Caki2 (cell line): ENCODE results near the gene ZAR1L. TPM values are rescaled to one million over a fixed set of nuclear protein-coding genes. Genes with fewer than 3 reads are reported as not detected.

Source experiments
- DNase-seq: peaks from one replicate; pipeline ENCODE4 v3.0.0-alpha.2; 2015; ENCODE audit warnings: low read depth
- in situ Hi-C: cut with HindIII; loops from 2 replicates; pipeline ENCODE4 v1.10.0; 2016; ENCODE audit warnings: low sequenced_read_pairs, low pct_unique_long_range_greater_than_20kb, mixed read lengths
- total RNA-seq: library from RNA; depleted of rRNA; stranded (reverse); fragments of >200 nt; shearing (Covaris generic); gene quantifications from 2 replicates; pipeline ENCODE4 v1.2.3, GENCODE V29; 2014; ENCODE audit warnings: low replicate concordance

The ZAR1L gene
- total RNA-seq, 1 experiment from 2014 or later, result not detected

DNA sequence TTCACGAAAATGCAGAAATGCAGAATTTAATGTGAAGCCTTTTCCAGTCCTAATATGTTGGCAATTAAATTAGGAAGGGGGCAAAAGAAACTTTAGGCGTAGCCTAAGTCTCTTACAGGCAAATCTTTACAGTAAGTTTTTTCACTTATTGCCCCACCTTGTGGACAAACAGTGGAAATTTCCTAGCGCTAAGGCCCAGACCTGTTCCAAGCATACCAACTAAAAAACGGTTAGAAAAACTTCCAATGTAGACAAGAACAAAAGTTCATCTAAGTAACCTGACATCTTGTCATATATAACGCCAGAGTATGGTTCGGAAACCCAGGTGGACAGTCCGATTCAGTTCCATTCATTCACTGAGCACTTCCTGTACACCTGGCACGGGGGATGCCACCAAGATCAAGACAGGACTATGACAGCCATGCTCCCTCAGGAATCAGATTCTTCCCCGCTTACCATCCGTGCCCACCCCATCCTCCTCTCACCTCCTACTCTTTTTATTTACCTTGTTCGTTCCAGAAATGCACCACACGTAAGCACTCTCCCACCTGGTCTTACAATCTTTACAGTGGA lies 4.9 kb downstream of the ZAR1L start:
- DNase-seq, result peak; percentile 25
- in situ Hi-C loops, result no loop called here

DNA sequence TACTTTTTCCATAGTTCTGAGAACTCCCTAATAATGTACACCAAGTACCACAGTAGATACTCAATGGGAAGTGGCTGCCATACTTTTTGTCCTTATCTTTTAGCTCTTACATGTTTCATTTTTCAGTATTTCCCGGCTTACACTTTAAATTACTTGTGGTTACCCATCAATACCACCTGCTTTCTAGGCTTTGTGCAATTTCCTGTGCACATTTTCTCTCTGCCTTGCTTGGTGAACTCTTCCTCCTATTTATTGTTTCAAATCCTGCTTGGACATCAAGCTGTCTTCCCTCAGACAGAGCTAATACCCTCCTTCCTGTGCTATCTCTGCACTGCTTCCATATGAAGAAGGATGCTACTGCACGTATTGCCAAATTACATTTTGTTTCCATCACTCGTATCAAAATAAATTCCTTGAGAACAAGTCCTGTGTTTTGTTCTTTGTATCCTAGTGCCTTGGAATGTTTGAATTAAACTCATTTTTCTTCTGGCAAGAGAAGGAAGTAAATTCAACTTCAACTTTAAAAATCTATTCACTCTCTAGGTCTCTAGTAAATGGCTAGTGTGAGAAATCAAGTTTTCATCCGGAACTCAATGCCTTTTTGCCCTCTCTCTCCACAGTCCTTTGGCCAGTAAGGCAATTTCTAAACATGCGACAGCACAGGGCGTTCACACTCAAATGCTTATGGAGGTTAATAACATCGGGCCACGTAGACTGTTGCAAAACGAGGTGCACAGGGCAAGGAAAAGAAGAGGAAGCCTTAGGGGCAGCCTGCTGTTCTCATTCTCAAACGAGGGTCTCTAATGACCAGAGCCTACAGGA lies 5.6 kb downstream of the ZAR1L start:
- DNase-seq, result peak; percentile 2
- in situ Hi-C loops, result no loop called here

DNA sequence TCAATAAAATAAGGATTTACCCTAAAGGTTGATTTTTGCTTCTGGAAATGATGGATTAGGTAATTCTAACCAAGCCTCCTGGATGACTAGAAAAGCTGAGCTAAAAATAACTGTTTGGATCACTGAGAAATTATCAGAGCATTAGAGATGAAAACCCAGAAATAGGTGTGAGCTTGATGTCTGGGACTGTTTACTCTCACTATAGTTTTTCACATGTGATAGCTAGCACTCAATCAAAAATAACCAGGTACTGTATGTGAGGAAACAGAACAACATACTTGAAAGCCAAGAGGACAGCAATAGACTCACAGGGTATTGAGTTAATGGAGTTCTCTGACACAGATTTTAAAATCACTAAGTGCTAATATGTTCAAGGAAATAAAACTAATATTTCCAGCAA lies 9.5 kb downstream of the ZAR1L start:
- in situ Hi-C loops, result no loop called here

DNA sequence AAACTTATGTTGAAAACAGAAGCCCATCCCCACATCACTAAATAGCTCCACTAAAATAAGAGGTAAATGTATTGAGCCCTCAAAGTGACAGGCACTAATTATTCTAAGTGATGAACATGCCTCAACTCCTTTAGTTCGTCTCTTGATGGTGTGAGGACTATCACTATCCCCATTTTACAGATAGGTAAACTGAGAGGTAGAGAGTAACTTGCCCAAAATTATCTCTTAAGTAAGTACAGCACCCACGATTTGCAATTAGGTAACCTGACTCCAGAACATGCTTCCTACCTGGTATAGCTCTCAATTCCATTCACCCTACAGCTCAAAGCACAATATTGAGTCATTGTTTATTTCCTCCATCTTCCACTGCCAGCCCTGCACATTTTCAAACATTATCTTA lies 12.7 kb downstream of the ZAR1L start:
- no peak for DNase-seq
- in situ Hi-C loops, result no loop called here

More for the DNA sequence above, 9.5 kb downstream of the ZAR1L start:
- DNase-seq, result no peak

DNA sequence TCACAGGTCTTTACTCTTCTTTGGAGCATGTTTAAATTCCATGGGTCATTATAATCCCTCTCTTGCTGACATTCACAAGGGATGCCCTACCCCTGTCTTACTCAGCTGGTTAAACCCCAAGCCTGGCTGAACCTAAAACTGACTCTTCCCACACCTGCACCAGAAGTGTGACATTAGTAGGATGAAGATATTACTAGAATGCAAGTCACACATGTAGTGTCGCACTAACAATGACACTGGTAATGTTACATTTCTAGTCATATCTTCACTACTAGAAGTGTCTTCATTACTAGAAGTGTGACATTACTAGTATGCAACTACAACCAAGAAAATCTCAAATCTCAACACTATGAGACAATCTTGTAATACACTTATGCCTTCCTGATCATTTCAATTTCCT lies 14.2 kb downstream of the ZAR1L start:
- in situ Hi-C loops, result no loop called here
- DNase-seq, result no peak

DNA sequence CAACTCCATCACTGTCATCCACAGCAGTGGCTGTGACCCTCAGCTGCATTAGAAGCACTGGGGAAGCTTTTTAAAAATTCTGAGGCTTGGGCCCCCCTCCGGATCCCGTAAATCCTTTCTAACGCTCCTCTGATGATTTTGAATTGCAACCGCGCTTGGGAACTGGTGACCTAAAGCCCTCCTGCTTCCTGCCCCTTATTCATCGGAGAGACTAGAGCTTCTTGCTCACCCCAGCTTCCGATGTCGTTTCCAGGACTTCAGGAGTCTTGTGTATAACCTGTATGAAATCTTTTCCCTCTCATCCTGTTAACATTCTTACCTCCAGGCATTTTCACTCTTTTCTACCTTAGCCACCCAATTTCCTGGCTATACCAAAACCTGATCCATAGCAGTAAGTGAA lies 14.8 kb downstream of the ZAR1L start:
- no peak for DNase-seq
- in situ Hi-C loops, result no loop called here

DNA sequence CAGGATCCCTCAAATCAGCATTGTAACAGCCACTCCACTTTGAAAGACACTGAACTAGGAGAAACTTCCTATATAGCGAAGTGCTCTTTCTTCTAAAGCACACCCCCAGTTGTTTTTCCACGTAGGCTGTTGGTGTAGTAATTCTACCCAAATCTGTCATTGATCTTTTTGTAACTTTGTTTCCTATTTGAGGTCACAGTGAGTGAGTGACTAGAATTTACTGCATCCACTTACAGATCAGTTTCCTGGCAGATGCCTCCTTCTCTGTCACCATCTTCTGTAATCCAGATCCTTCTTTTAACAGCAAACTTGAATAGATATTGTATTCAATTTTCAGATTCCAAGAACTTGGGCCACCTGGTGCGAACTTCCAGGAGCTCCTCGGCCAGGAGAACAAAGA lies 15.3 kb downstream of the ZAR1L start:
- in situ Hi-C loops, result no loop called here
- DNase-seq, result no peak

DNA sequence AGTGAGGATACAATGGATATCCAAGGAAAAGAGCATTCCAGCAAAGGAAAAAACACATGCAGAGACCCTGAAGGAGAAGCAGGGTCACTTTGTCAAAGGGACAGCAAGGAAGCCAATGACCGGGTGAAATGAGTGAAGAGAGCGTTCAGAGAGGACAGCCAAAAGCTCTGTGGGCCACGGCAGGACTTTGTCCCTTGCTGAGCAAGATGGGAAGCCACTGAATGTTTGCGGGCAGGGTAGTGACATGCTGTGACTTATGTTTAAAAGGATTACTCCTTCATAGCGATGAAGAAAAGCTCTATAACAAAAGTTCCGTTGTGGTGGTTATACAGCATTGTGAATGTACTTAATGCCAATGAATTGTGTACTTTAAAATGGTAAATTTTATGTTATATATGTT lies 16.5 kb downstream of the ZAR1L start:
- no peak for DNase-seq
- in situ Hi-C loops, result no loop called here

DNA sequence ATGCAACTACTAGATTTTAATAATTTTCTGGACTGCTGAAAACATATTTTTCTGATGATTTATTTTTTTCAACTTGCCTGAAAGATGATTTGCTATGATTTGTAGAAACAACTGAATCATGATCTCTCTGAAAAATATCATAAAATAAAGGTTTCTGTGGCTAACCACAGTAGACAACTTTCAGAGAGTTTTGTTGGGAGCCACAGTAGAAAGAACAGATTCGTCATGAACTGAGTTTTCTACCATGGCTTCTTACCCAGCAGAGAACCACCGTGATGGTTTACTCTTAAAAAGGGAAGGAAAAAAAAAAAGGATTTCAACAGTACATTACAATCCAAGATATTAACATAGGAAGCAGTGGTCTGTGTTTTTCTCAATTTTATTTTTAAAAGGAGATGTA lies 18.0 kb downstream of the ZAR1L start:
- in situ Hi-C loops, result no loop called here
- no peak for DNase-seq

DNA sequence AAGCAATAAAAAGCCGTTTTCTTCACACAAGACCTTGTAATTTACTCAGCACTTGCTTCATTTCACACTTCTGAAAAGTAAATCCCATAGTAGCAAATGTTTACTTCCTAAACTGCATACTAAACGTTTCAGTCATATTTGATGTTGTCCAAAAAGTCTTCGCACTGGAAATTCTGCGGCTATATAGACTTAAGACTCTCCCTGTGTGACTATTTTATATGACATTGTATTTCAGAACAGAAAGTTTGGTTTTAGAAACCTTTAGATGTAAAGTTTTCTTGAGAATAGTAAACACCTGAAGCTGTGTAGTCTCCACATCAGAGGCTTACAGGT lies 29.6 kb downstream of the ZAR1L start:
- no peak for DNase-seq
- in situ Hi-C loops, result no loop called here

DNA sequence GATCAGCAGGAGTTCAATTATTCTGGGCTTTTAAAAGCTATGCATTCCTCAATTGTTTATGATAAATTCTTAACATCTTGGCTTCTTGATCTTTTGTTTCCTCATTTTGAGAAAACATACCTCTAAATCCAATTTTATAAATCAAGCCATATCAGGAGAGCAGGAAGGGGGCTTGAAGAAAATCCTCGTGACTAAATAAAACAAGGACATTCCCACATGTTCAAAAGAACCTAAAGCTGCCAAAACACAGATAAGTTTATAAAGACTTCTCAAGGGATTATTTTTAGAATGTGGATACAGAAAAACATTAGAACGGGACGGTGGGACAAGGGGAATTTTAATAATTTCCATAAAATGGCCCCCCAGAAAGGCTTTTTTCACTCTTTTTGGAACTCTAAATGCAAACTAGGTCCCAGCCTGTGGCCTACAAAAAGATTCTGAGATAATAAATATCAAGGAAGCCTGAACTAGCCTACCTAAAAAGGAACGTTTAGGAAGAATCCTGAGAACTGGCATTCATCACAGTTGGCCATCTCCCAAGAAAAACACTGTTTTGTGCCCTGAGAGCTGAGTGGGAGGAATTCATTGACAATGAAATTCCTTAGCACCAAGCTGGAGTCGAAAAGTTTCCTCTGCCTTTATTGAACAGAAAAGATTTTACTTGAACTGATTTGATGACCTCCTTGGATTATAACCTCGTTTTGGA lies 30.1 kb downstream of the ZAR1L start:
- in situ Hi-C loops, result no loop called here
- DNase-seq, result peak; percentile 53

DNA sequence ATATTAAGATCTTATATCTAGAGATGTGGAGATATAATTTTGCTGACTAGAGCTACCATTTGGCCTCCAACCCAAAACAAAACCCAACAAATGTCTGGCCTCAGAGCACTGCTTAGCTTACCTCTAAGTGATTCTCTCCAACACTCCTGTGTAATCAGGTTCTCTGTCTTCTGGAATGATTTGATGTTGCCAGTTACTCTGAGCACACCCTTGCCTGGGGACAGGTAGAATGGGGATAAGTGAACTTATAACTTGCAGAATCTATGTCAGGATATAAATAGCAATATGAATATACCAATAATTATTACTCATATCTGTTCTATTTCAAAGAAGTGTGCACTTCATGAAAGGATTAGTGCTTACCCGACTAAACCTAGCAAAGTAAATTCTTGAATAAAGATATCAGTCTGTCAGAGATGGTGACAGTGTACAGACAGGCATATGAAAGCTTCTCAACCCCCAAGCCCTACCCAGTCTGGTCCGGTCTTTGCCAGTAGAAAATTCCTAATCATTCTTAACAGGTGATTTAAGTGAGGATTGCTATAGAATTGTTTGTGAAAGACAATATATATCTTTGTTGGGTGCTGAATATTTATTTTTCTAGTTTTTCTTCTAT lies 33.0 kb downstream of the ZAR1L start:
- in situ Hi-C loops, result no loop called here
- DNase-seq, result no peak

DNA sequence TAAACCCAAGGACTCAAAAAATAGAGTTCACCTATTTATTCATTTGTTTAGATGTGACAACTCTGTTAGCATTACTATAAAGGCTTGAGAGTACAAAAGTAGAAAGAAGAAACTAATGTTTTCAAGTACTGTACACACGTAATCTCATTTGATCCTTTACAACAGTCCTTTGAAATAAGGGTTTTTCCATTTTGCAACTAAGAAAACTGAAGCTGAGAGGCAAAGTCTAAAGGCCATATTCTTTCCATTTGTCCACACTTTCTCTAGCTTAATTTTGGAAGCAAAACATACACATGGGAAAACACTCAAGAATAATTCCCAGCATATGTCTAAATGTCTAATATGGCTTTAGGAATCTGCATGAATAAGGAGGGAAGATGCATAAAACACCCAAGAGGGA lies 34.1 kb downstream of the ZAR1L start:
- in situ Hi-C loops, result no loop called here
- DNase-seq, result no peak

DNA sequence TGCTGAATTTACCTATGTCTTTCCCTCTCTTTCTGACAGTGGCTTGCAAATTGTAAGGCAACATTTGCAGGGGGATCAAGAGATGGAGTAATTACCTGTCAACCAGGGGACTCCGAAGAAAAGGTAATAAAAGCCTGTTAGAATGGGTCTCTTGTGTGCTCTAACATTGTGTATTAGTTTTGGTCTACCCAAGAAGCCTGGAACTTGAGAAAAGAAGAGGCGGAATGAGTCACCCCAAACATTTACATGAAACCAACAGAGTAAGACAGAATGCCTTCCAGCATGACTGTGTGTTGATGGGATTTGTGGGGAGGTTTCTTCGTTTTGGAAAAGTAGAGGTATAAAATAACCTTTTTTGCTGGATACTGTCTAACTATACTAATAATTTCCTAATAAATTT lies 36.7 kb downstream of the ZAR1L start:
- in situ Hi-C loops, result no loop called here
- no peak for DNase-seq

DNA sequence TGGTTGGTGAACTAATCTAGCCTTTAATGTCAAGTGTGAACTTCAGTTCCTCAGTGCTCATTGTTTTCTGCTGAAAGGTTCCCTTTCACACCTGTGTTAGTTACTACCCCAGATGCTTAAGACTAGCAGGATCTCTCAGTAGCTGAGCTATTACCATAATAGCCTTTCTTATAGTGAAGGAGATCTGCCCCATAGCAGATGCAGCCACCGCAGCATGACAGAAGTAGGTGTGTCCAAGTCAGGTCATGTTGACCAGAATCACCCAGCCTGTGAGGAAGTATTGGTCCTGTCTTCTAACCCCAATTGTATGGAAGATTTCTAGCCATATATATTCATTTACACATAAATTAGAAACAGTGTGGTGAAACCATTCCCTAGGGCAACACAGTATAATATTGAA lies 37.3 kb downstream of the ZAR1L start:
- no peak for DNase-seq
- in situ Hi-C loops, result no loop called here

DNA sequence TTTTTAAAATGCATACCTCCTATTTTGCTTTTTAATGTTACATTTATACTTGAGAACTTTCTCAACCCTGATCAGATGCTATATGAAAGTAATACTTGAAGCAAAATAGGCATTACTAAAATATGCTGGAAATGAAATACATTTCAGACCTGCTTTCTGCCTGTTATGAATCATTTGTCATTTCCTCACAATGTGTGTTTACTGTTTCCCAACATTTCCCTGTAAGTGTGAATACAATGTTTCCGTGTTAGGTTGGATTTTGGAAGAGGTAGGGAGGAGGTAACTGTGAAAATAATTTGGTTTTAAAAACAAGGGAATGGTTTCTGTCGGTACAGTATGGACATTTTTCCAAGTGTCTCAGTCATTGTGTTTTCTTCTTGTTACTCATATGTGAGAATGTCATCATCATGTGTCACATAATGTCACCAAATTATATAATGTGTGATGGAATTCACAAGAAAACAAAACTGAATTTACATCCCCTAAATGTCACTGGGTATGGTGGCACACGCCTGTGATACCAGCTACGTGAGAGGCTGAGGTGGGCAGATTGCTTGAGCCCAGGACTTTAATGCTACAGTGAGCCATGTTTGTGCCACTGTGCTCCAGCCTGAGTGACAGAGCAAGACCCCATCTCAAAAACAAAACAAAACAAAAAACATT lies 43.0 kb downstream of the ZAR1L start:
- no peak for DNase-seq
- in situ Hi-C loops, result no loop called here

DNA sequence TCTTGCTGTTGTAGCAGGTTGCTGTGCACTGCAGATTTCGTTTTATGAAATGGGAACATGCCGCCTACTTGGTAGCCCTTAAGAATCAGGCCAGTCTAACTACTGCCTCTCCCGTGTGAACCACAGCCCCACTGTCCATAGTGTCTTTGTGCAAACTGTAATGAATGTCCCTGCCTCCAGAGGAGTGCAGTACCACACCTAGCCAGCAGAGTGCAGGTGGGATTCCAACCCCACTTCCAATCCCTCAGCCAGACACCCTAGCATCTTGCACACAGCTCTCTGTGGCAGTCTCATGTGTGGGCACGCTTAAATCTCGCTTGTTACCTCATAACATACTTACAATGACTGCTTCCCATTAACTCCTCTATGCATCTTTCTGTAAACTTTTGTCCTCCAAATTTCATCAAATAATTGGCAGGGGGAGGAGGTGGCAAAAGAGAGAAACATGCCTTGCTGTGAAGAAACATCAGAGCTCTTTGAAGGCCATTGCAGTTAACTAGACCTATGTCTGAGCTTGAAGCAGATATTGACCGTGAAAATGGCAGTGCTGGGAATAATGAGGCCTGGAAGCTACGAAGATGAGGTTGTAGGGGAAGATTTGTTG lies 47.2 kb downstream of the ZAR1L start:
- DNase-seq, result peak; percentile 8
- in situ Hi-C loops, result no loop called here

DNA sequence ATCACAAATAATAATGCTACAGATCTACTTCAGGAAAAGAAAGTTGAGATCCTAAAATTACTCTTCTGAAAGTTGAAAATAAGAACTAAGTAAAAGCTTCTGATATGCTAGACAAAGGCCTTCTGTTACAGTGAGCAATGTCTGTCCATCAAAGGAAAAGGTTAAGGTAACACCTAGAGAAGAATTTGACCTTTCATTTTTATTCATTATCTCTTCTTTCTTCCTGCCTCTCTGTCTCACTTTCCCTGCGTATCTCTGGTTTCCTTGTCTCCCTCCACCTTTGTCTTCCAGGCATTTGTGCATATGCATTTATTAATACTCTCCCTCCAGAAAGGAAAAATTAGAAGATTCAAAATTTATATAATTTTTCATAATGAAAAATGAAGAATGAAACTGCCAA lies 49.0 kb downstream of the ZAR1L start:
- DNase-seq, result no peak
- in situ Hi-C loops, result no loop called here
